ENCODE results near the gene TBL3. TPM values are rescaled to one million over a fixed set of nuclear protein-coding genes. Genes with fewer than 3 reads are reported as not detected.
"Not testable (repeated sequence)": the region's sequence is repeated elsewhere in the genome, so short reads cannot be mapped to it uniquely, and the experiment has no call there.

The TBL3 gene
- total and polyA plus RNA-seq, 2 donors = 28.4 to 52.3 TPM

DNA sequence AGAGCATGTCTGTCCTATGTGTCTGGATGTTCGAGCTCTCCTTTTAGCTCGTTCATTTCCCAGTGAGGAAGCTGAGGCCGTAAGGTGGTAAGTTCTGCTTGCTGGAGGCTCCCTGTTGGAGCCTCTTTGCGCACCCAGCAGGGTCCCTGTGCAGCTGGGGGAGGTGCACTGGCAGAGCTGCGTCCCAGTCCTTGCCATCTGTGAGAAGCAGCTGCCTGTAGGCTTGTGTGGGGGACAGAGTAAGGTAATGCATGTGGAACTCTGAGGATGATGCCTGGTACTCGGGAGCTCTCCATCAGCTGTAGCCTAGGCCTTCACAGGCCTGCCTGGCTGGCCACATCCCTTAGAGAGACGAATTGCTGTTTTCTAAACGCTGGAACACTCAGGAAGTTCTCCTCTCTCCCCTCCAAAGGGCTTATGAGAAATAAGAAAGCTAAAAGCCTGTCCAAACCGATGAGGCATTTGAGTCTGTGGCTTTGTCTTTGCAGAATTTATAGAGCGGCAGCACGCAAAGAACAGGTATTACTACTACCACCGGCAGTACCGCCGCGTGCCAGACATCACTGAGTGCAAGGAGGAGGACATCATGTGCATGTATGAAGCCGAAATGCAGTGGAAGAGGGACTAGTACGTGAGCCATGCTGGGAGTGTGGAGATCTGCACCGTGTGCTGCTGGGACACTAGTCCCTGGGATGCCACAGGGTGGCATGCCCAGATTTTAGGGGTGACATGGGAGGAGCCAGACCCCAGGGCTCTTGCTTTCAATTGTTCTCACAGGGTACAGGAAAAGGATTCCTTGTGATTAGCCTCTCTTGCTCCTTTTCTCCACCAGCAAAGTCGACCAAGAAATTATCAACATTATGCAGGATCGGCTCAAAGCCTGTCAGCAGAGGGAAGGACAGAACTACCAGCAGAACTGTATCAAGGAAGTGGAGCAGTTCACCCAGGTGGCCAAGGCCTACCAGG, 10.9 kb upstream of the TBL3 start:
- 75% methylated on average over 20 of the region's 20 CpGs for WGBS
- Histone ChIP-seq H3K4me3 (ENCODE audit: low read length in 2 of 2) (peak overlapping the region; percentile 87 to 92), H3K9me3 (ENCODE audit: control insufficient read depth in 2 of 2, insufficient read depth in 1 of 2, low read length in 1 of 2) (peaks cover 0 to 1% of the 10 kb centered on the region in 2 donors), H3K4me1 (ENCODE audit: control insufficient read depth in 2 of 2, insufficient read depth in 2 of 2, low read length in 2 of 2) (peaks cover 13 to 47% of the 10 kb centered on the region in 2 donors), H3K36me3 (ENCODE audit: control insufficient read depth in 2 of 2, insufficient read depth in 2 of 2, low read length in 1 of 2) (peaks cover 19 to 34% of the 10 kb centered on the region in 2 donors), H3K27me3 (ENCODE audit: control insufficient read depth in 2 of 2, insufficient read depth in 1 of 2, low read length in 1 of 2) (peaks cover 2 to 13% of the 10 kb centered on the region in 2 donors), H3K27ac (ENCODE audit: low read depth in 1 of 2, low read length in 1 of 2) (peak overlapping the region in 1 of 2 donors; percentile 55)
- DNase-seq (ENCODE audit: low read depth in 6 of 9, low spot score in 9 of 9) = peak in 1 of 9 donors; percentile 36

DNA sequence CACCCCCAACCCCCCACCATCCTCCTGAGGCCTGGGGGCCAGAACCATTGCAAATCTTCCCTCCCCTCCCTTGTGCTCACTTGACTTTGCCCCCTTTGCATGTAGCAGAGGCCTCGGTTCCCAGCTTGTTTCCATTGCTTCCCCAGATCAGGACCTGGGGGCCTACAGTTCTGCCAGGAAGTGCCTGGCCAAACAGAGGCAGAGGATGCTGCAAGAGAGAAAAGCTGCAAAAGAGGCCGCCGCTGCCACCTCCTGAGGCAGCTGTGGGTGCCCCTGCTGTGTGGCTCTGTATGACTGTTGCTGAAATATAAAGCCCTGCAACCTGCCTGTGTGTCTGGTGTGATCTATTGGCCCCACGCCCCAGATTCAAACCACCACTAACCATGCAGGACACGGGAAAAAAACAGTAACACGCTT, 10.2 kb upstream of the TBL3 start:
- Histone ChIP-seq H3K27ac (ENCODE audit: low read depth in 1 of 2, low read length in 1 of 2) (no peak overlapping the region), H3K9me3 (ENCODE audit: control insufficient read depth in 2 of 2, insufficient read depth in 1 of 2, low read length in 1 of 2) (peaks cover 0 to 1% of the 10 kb centered on the region in 2 donors), H3K27me3 (ENCODE audit: control insufficient read depth in 2 of 2, insufficient read depth in 1 of 2, low read length in 1 of 2) (peaks cover 2 to 13% of the 10 kb centered on the region in 2 donors), H3K4me3 (ENCODE audit: low read length in 2 of 2) (no peak overlapping the region), H3K4me1 (ENCODE audit: control insufficient read depth in 2 of 2, insufficient read depth in 2 of 2, low read length in 2 of 2) (peaks cover 13 to 48% of the 10 kb centered on the region in 2 donors), H3K36me3 (ENCODE audit: control insufficient read depth in 2 of 2, insufficient read depth in 2 of 2, low read length in 1 of 2) (peaks cover 19 to 34% of the 10 kb centered on the region in 2 donors)
- 88% methylated on average over 6 of the region's 6 CpGs for WGBS
- DNase-seq (ENCODE audit: low read depth in 6 of 9, low spot score in 9 of 9) = no peak

- not testable (repeated sequence) for H3K27ac ChIP-seq (ENCODE audit: low read depth in 1 of 2, low read length in 1 of 2); DNase-seq (ENCODE audit: low read depth in 6 of 9, low spot score in 9 of 9); H3K9me3 ChIP-seq (ENCODE audit: control insufficient read depth in 2 of 2, insufficient read depth in 1 of 2, low read length in 1 of 2); H3K4me3 ChIP-seq (ENCODE audit: low read length in 2 of 2)
- WGBS = 95% methylated on average over 37 of the region's 37 CpGs
- peaks cover 13 to 48% of the 10 kb centered on the region in 2 donors for H3K4me1 ChIP-seq (ENCODE audit: control insufficient read depth in 2 of 2, insufficient read depth in 2 of 2, low read length in 2 of 2)
- H3K27me3 ChIP-seq (ENCODE audit: control insufficient read depth in 2 of 2, insufficient read depth in 1 of 2, low read length in 1 of 2) = peaks cover 2 to 10% of the 10 kb centered on the region in 2 donors
- peaks cover 19 to 34% of the 10 kb centered on the region in 2 donors for H3K36me3 ChIP-seq (ENCODE audit: control insufficient read depth in 2 of 2, insufficient read depth in 2 of 2, low read length in 1 of 2)
Measured at GRCh38 chr16:1962161-1963153, 9.4 kb upstream of the TBL3 start.

- peaks cover 0 to 2% of the 10 kb centered on the region in 2 donors for H3K27me3 ChIP-seq (ENCODE audit: control insufficient read depth in 2 of 2, insufficient read depth in 1 of 2, low read length in 1 of 2)
Measured at GRCh38 chr16:1963806-1964505, 7.9 kb upstream of the TBL3 start.

DNA sequence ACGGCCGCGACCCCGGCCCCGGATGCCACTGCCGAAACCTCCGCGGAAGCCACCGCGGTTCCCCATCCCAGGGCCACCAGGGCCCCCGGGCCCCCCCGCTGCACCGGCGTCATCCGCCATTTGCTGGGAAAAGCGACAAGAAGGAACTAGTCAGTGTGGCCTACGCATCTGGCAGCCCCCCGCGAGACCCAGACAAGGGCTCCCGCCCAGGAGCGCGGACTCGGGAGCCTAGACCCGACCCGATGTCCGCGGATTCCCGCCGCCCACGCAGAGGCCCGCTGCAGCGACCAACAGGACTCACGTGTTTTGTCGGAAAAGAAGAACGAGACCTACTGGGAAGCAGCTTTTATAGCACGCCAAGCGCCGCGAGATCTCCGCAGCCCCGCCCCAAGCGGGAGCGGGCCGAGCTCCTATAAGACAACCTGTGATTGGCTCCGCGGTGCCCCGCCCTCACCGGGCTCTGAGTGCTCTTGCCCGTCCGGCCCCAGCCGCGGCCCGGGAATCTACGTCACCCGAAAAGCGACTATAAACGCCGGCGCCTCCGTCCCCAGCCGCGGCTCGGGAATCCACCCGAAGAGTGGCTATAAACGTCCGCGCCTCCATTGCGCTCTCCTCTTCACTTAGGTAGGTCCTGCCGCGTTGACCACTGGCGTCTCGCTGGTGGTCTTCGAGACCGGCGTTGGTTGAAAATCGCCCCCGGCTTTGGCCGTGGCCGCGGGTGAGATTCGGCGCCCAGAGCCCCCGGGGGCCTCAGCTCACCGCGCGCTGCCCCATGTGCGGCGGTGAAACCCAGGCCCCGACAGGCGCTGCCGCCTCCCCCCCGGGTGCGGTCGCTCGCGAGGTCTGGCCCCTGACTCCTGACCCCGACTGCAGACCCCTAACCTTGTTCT, 7.1 kb upstream of the TBL3 start, which contains the start of gene RPS2:
TSS of gene RPS2 (minus strand) at position 321 of the 890 bp plus-strand sequence. CDS start at position 120, 201 bp downstream.
- peak; percentile 93 to 99 (median 95) for DNase-seq (ENCODE audit: low read depth in 6 of 9, low spot score in 9 of 9)
- Histone ChIP-seq H3K36me3 (ENCODE audit: control insufficient read depth in 2 of 2, insufficient read depth in 2 of 2, low read length in 1 of 2) (peaks cover 19 to 34% of the 10 kb centered on the region in 2 donors), H3K4me1 (ENCODE audit: control insufficient read depth in 2 of 2, insufficient read depth in 2 of 2, low read length in 2 of 2) (peaks cover 10 to 43% of the 10 kb centered on the region in 2 donors), H3K27me3 (ENCODE audit: control insufficient read depth in 2 of 2, insufficient read depth in 1 of 2, low read length in 1 of 2) (no peaks in the 10 kb centered on the region), H3K9me3 (ENCODE audit: control insufficient read depth in 2 of 2, insufficient read depth in 1 of 2, low read length in 1 of 2) (no peaks in the 10 kb centered on the region), H3K27ac (ENCODE audit: low read depth in 1 of 2, low read length in 1 of 2) (peak within 1 kb of the TSS; percentile 91 to 95), H3K4me3 (ENCODE audit: low read length in 2 of 2) (peak within 1 kb of the TSS; percentile 83 to 95)
- WGBS = under 1% methylated on average over 97 of the region's 97 CpGs

More at GRCh38 chr16:1963806-1964505, 7.9 kb upstream of the TBL3 start:
- H3K9me3 ChIP-seq (ENCODE audit: control insufficient read depth in 2 of 2, insufficient read depth in 1 of 2, low read length in 1 of 2) = no peaks in the 10 kb centered on the region
- peak overlapping the region; percentile 91 to 95 for H3K27ac ChIP-seq (ENCODE audit: low read depth in 1 of 2, low read length in 1 of 2)
- peaks cover 12 to 45% of the 10 kb centered on the region in 2 donors for H3K4me1 ChIP-seq (ENCODE audit: control insufficient read depth in 2 of 2, insufficient read depth in 2 of 2, low read length in 2 of 2)
- H3K36me3 ChIP-seq (ENCODE audit: control insufficient read depth in 2 of 2, insufficient read depth in 2 of 2, low read length in 1 of 2) = peaks cover 19 to 34% of the 10 kb centered on the region in 2 donors
- WGBS = 13% methylated on average over 44 of the region's 44 CpGs
- peak overlapping the region; percentile 83 to 95 for H3K4me3 ChIP-seq (ENCODE audit: low read length in 2 of 2)
- DNase-seq (ENCODE audit: low read depth in 6 of 9, low spot score in 9 of 9) = peak in 2 of 9 donors; percentile 28 to 52

GRCh38 chr16:1965396-1966001, 6.4 kb upstream of the TBL3 start:
- WGBS = 29% methylated on average over 24 of the region's 24 CpGs

DNA sequence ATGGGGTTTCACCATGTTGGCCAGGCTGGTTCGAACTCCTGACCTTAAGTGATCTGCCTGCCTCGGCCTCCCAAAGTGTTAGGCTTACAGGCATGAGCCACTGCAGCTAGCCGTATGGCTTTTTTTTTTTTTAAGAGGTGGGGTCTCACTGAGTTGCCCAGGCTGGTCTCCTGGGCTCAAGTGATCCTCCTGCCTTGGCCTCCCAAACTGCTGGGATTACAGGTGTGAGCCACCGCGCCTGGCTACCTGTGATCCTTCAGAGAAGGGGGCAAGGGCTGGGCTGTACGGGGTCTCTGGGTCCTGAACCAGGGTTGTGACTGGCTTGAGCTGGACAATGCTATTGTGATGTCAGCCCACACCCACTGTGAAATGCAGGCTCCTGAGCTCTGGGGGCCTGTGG, 5.4 kb upstream of the TBL3 start, which contains the start of gene RNF151:
TSS of gene RNF151 (plus strand) at position 397 of the 400 bp plus-strand sequence. CDS start 26 bp downstream, outside the sequence.
- WGBS = 98% methylated on average over 6 of the region's 6 CpGs
- peak within 1 kb of the TSS; percentile 83 to 95 for H3K4me3 ChIP-seq (ENCODE audit: low read length in 2 of 2)
- H3K36me3 ChIP-seq (ENCODE audit: control insufficient read depth in 2 of 2, insufficient read depth in 2 of 2, low read length in 1 of 2) = peaks cover 14 to 23% of the 10 kb centered on the region in 2 donors
- no peak for DNase-seq (ENCODE audit: low read depth in 6 of 9, low spot score in 9 of 9)
- H3K27me3 ChIP-seq (ENCODE audit: control insufficient read depth in 2 of 2, insufficient read depth in 1 of 2, low read length in 1 of 2) = no peaks in the 10 kb centered on the region
- H3K27ac ChIP-seq (ENCODE audit: low read depth in 1 of 2, low read length in 1 of 2) = peak within 1 kb of the TSS in 1 of 2 donors; percentile 88
- no peaks in the 10 kb centered on the region for H3K9me3 ChIP-seq (ENCODE audit: control insufficient read depth in 2 of 2, insufficient read depth in 1 of 2, low read length in 1 of 2)
- H3K4me1 ChIP-seq (ENCODE audit: control insufficient read depth in 2 of 2, insufficient read depth in 2 of 2, low read length in 2 of 2) = peaks cover 8 to 41% of the 10 kb centered on the region in 2 donors

More at GRCh38 chr16:1965396-1966001, 6.4 kb upstream of the TBL3 start:
- Histone ChIP-seq H3K36me3 (ENCODE audit: control insufficient read depth in 2 of 2, insufficient read depth in 2 of 2, low read length in 1 of 2) (peaks cover 19 to 32% of the 10 kb centered on the region in 2 donors), H3K27ac (ENCODE audit: low read depth in 1 of 2, low read length in 1 of 2) (peak overlapping the region; percentile 88 to 93), H3K27me3 (ENCODE audit: control insufficient read depth in 2 of 2, insufficient read depth in 1 of 2, low read length in 1 of 2) (no peaks in the 10 kb centered on the region), H3K4me3 (ENCODE audit: low read length in 2 of 2) (peak overlapping the region; percentile 83 to 95), H3K4me1 (ENCODE audit: control insufficient read depth in 2 of 2, insufficient read depth in 2 of 2, low read length in 2 of 2) (peaks cover 6 to 40% of the 10 kb centered on the region in 2 donors), H3K9me3 (ENCODE audit: control insufficient read depth in 2 of 2, insufficient read depth in 1 of 2, low read length in 1 of 2) (no peaks in the 10 kb centered on the region)
- DNase-seq (ENCODE audit: low read depth in 6 of 9, low spot score in 9 of 9) = peak in 1 of 9 donors; percentile 37
